ENCODE results near the gene ITGAV. TPM values are rescaled to one million over a fixed set of nuclear protein-coding genes. Genes with fewer than 3 reads are reported as not detected.

The ITGAV gene
- total and polyA plus RNA-seq, 8 donors = 9.0 to 83.3 (median 29.4) TPM

- ATAC-seq (no peak), DNase-seq (no peak), FAIRE-seq (no peak)
- Histone ChIP-seq H3K36me3 (no peaks in the 10 kb centered on the region), H3K4me1 (no peaks in the 10 kb centered on the region), H3K27ac (no peak overlapping the region), H3K4me3 (no peak overlapping the region), H3K27me3 (no peaks in the 10 kb centered on the region), H3K9me3 (no peaks in the 10 kb centered on the region)
- WGBS, 2 donors = 67 to 71% methylated on average over 3 of the region's 3 CpGs
- intact Hi-C loops (cut with DNase I) = no loop called here
- no peak for TF ChIP-seq CTCF (IDR thresholded peaks at IDR 0.05)
These were observed 127.6 kb downstream of the ITGAV start for GRCh38 chr2:186717320-186718007.

GRCh38 chr2:186718122-186718521 is 128.3 kb downstream of the ITGAV start:
- no peaks in the 10 kb centered on the region for H3K27me3 ChIP-seq
- ATAC-seq (no peak), DNase-seq (no peak), FAIRE-seq (no peak)
- no peak overlapping the region for H3K4me3 ChIP-seq
- no peaks in the 10 kb centered on the region for H3K4me1 ChIP-seq
- no peak for TF ChIP-seq CTCF (IDR thresholded peaks at IDR 0.05)
- 88 to 94% methylated on average over 3 of the region's 3 CpGs for WGBS, 2 donors
- intact Hi-C loops (cut with DNase I) = no loop called here
- no peak overlapping the region for H3K27ac ChIP-seq
- H3K9me3 ChIP-seq = no peaks in the 10 kb centered on the region
- H3K36me3 ChIP-seq = no peaks in the 10 kb centered on the region

- no peak for FAIRE-seq
- intact Hi-C loops (cut with DNase I) = no loop called here
- TF ChIP-seq CTCF (IDR thresholded peaks at IDR 0.05) = no peak
These were observed 129.0 kb downstream of the ITGAV start for GRCh38 chr2:186718903-186719302.

GRCh38 chr2:186721956-186722355 is 132.1 kb downstream of the ITGAV start:
- FAIRE-seq (no peak), ATAC-seq (no peak), DNase-seq (no peak)
- Histone ChIP-seq H3K27me3 (no peaks in the 10 kb centered on the region), H3K4me1 (no peaks in the 10 kb centered on the region), H3K27ac (no peak overlapping the region), H3K36me3 (no peaks in the 10 kb centered on the region), H3K9me3 (no peaks in the 10 kb centered on the region), H3K4me3 (no peak overlapping the region)
- no peak for TF ChIP-seq CTCF (IDR thresholded peaks at IDR 0.05)
- intact Hi-C loops (cut with DNase I) = no loop called here

More at GRCh38 chr2:186718903-186719302, 129.0 kb downstream of the ITGAV start:
- no peak overlapping the region for H3K27ac ChIP-seq
- H3K4me1 ChIP-seq = no peaks in the 10 kb centered on the region
- WGBS, 2 donors = 73 to 77% methylated on average over 4 of the region's 4 CpGs
- DNase-seq (no peak), ATAC-seq (no peak)
- H3K9me3 ChIP-seq = no peaks in the 10 kb centered on the region
- H3K36me3 ChIP-seq = no peaks in the 10 kb centered on the region
- H3K27me3 ChIP-seq = no peaks in the 10 kb centered on the region
- H3K4me3 ChIP-seq = no peak overlapping the region

- intact Hi-C loops (cut with DNase I) = no loop called here
- FAIRE-seq (no peak), DNase-seq (no peak), ATAC-seq (no peak)
- WGBS, 2 donors = 82 to 83% methylated on average over 7 of the region's 7 CpGs
- Histone ChIP-seq H3K4me3 (no peak overlapping the region), H3K27ac (no peak overlapping the region), H3K27me3 (no peaks in the 10 kb centered on the region), H3K4me1 (no peaks in the 10 kb centered on the region), H3K9me3 (no peaks in the 10 kb centered on the region), H3K36me3 (no peaks in the 10 kb centered on the region)
- no peak for TF ChIP-seq CTCF (IDR thresholded peaks at IDR 0.05)
These were observed 134.9 kb downstream of the ITGAV start for GRCh38 chr2:186724736-186725135.

Measured in pancreas (tissue), 10 donors.